ENCODE measurements around the gene GRAP2. TPM values are rescaled to one million over a fixed set of nuclear protein-coding genes. Genes with fewer than 3 reads are reported as not detected.
A peak's percentile ranks its signal among the peaks of the same experiment; 100 is the strongest.

The GRAP2 gene
- total and polyA plus RNA-seq, 10 of the 15 experiments (the other 5 are each of a cell fraction or from before 2014, with no cell fraction given): 3.3 to 79.1 (median 59.6) TPM

GRCh38 chr22:39936523-39937145 lies 35.8 kb downstream of the GRAP2 start:
- Histone ChIP-seq H3K9ac (ENCODE audit: control insufficient read depth, insufficient read depth, low read length) (no peak overlapping the region), H3K4me1 (ENCODE audit: control insufficient read depth, insufficient read depth, low read length) (peaks cover 18% of the 10 kb centered on the region), H3K4me3 (peak overlapping the region; percentile 17; the same call in 1 of the 2 replicates), H3K27ac (ENCODE audit: control insufficient read depth, insufficient read depth) (no peak overlapping the region), H3K36me3 (ENCODE audit: control insufficient read depth in 2 of 2, insufficient read depth in 2 of 2, low read length in 1 of 2) (peaks cover 9 to 10% of the 10 kb centered on the region in 2 experiments; a peak in 3 of 4 replicates), H3K79me2 (ENCODE audit: control insufficient read depth, insufficient read depth, low read length) (peaks cover 70% of the 10 kb centered on the region), H4K20me1 (ENCODE audit: control insufficient read depth, insufficient read depth) (peaks cover 2% of the 10 kb centered on the region; the same call in 1 of the 2 replicates), H3K9me3 (replicated peaks; ENCODE audit: control insufficient read depth, insufficient read depth, low read length) (no peaks in the 10 kb centered on the region), H2AFZ (ENCODE audit: control insufficient read depth, low read depth, low read length) (no peak overlapping the region), H3K4me2 (ENCODE audit: control insufficient read depth, insufficient read depth) (peak overlapping the region; percentile 44; the same call in 1 of the 2 replicates), H3K27me3 (replicated peaks in 1 of 2; ENCODE audit: control insufficient read depth in 2 of 2, insufficient read depth in 2 of 2, low read length in 1 of 2) (no peaks in the 10 kb centered on the region)
- in situ Hi-C loops (cut with MboI): no loop called here
- DNase-seq (ENCODE audit: low read depth, low spot score) (no peak), FAIRE-seq (no peak), ATAC-seq (no peak)
- RAD21 ChIA-PET (ENCODE audit: unreplicated experiment): interaction anchor here (0.6 kb wide), 1 partner anchor 11 kb away, joined by 3 read pairs; no protein-coding TSS in a partner anchor
- BruUV-seq (replicated peaks): no TSS peak
- TF ChIP-seq TCF7 (IDR thresholded peaks at IDR 0.05; ENCODE audit: borderline replicate concordance): no peak
- TF ChIP-seq SPI1 (IDR thresholded peaks at IDR 0.05; ENCODE audit: borderline replicate concordance, insufficient read depth, low read depth, low read length): peak; percentile 23; the same call in 1 of the 2 replicates
- 64% methylated on average over 6 of the region's 6 CpGs for WGBS (ENCODE audit: insufficient coverage, insufficient replicate concordance, low lambda C conversion rate, missing lambda C conversion rate)
- CTCF ChIA-PET: no interaction called here
- POLR2A ChIA-PET: no interaction called here
- intact Hi-C loops (cut with micrococcal nuclease; ENCODE audit: unreplicated experiment): loop anchor here (10.0 kb wide), 2 partner anchors 88 to 302 kb away; no protein-coding TSS in a partner anchor
- SMC1A ChIA-PET (ENCODE audit: uncharacterized antibody, unreplicated experiment): no interaction called here

GRCh38 chr22:39937906-39938305 lies 37.0 kb downstream of the GRAP2 start:
- Histone ChIP-seq H3K9ac (ENCODE audit: control insufficient read depth, insufficient read depth, low read length) (no peak overlapping the region), H3K79me2 (ENCODE audit: control insufficient read depth, insufficient read depth, low read length) (peaks cover 67% of the 10 kb centered on the region), H4K20me1 (ENCODE audit: control insufficient read depth, insufficient read depth) (peaks cover 2% of the 10 kb centered on the region; the same call in 1 of the 2 replicates), H3K27me3 (replicated peaks in 1 of 2; ENCODE audit: control insufficient read depth in 2 of 2, insufficient read depth in 2 of 2, low read length in 1 of 2) (no peaks in the 10 kb centered on the region), H3K4me2 (ENCODE audit: control insufficient read depth, insufficient read depth) (no peak overlapping the region), H2AFZ (ENCODE audit: control insufficient read depth, low read depth, low read length) (no peak overlapping the region), H3K27ac (ENCODE audit: control insufficient read depth, insufficient read depth) (no peak overlapping the region), H3K4me1 (ENCODE audit: control insufficient read depth, insufficient read depth, low read length) (peaks cover 16% of the 10 kb centered on the region), H3K36me3 (ENCODE audit: control insufficient read depth in 2 of 2, insufficient read depth in 2 of 2, low read length in 1 of 2) (peaks cover 8 to 9% of the 10 kb centered on the region in 2 experiments; a peak in 3 of 4 replicates), H3K9me3 (replicated peaks; ENCODE audit: control insufficient read depth, insufficient read depth, low read length) (no peaks in the 10 kb centered on the region), H3K4me3 (no peak overlapping the region)
- ChIA-PET SMC1A (ENCODE audit: uncharacterized antibody, unreplicated experiment) (no interaction called here), RAD21 (ENCODE audit: unreplicated experiment) (no interaction called here), POLR2A (no interaction called here), CTCF (no interaction called here)
- WGBS (ENCODE audit: insufficient coverage, insufficient replicate concordance, low lambda C conversion rate, missing lambda C conversion rate): 74% methylated on average over 3 of the region's 3 CpGs
- DNase-seq (ENCODE audit: low read depth, low spot score) (no peak), ATAC-seq (no peak), FAIRE-seq (no peak)
- in situ Hi-C loops (cut with MboI) (no loop called here), intact Hi-C loops (cut with micrococcal nuclease; ENCODE audit: unreplicated experiment) (loop anchor here (10.0 kb wide), 2 partner anchors 87 to 303 kb away; no protein-coding TSS in a partner anchor)
- no peak for TF ChIP-seq CEBPB (IDR thresholded peaks at IDR 0.05; ENCODE audit: borderline replicate concordance in 1 of 2, low read depth in 2 of 2, low read length in 2 of 2)
- TF ChIP-seq MEF2B (IDR thresholded peaks at IDR 0.05; ENCODE audit: partially characterized antibody, poor library complexity, severe bottlenecking): no peak
- no peak for TF ChIP-seq STAT1 (conservative IDR thresholded peaks at IDR 0.05)
- TF ChIP-seq ZNF622 (IDR thresholded peaks at IDR 0.05): no peak
- BruUV-seq (replicated peaks): no TSS peak
